Mesenchymal stem cell (in vitro differentiated cells and primary cell): ENCODE measurements around the gene R3HCC1L.
A peak's percentile ranks its signal among the peaks of the same experiment; 100 is the strongest.

ENCODE experiments used
- DNase-seq: peaks from one replicate; pipeline ENCODE4 v3.0.0-alpha.2; 2013
- H2AFZ ChIP-seq: one replicate; pipeline ENCODE4 v1.6.1; 2013; ENCODE audit warnings: low read depth, mild to moderate bottlenecking, control low read depth, inconsistent platforms, low read length, moderate library complexity
- H2AK5ac ChIP-seq: 2 replicates; pipeline ENCODE4 v1.6.1; 2013; ENCODE audit warnings: low read length, moderate library complexity, mild to moderate bottlenecking, inconsistent platforms; ENCODE audit not compliant: severe bottlenecking
- H2BK120ac ChIP-seq: one replicate; pipeline ENCODE4 v1.6.1; 2013; ENCODE audit warnings: low read depth, mild to moderate bottlenecking, inconsistent platforms, low read length, moderate library complexity
- H2BK12ac ChIP-seq, 2 experiments: one replicate each; pipeline ENCODE4 v1.6.1; 2013; ENCODE audit warnings: inconsistent platforms in 2 of 2, low read length in 2 of 2, mild to moderate bottlenecking in 2 of 2, moderate library complexity in 2 of 2, control low read depth in 1 of 2
- H2BK15ac ChIP-seq: one replicate; pipeline ENCODE4 v1.6.1; 2013; ENCODE audit warnings: mild to moderate bottlenecking, low read depth, inconsistent platforms; ENCODE audit not compliant: poor library complexity, severe bottlenecking
- H2BK5ac ChIP-seq: 2 replicates; pipeline ENCODE4 v1.6.1; 2013; ENCODE audit warnings: low read depth, mild to moderate bottlenecking, low read length, control low read depth, inconsistent platforms; ENCODE audit not compliant: poor library complexity, severe bottlenecking
- H3K14ac ChIP-seq, 2 experiments: one replicate each; pipeline ENCODE4 v1.6.1; 2013; ENCODE audit warnings: inconsistent platforms in 2 of 2, low read length in 2 of 2, control low read depth in 1 of 2, mild to moderate bottlenecking in 1 of 2, moderate library complexity in 1 of 2
- H3K18ac ChIP-seq, 2 experiments: one replicate each; pipeline ENCODE4 v1.6.1; 2013; ENCODE audit warnings: inconsistent platforms in 2 of 2, low read length in 2 of 2, control low read depth in 1 of 2, low read depth in 1 of 2, mild to moderate bottlenecking in 1 of 2
- H3K23ac ChIP-seq, 2 experiments: one replicate each; pipeline ENCODE4 v1.6.1; 2013; ENCODE audit warnings: inconsistent platforms in 2 of 2, low read length in 2 of 2, mild to moderate bottlenecking in 2 of 2, moderate library complexity in 2 of 2, control low read depth in 1 of 2
- H3K27ac ChIP-seq: 2 replicates; pipeline ENCODE4 v1.5.1; 2013; ENCODE audit warnings: mild to moderate bottlenecking, moderate library complexity, low read length, control low read depth, inconsistent platforms; ENCODE audit not compliant: poor library complexity, severe bottlenecking
- H3K27me3 ChIP-seq, 2 experiments: 2 replicates each; pipeline versions ENCODE4 v1.6.1 to v1.7.0; 2013; ENCODE audit warnings: low read length in 2 of 2, mild to moderate bottlenecking in 2 of 2, moderate library complexity in 2 of 2, control low read depth in 1 of 2, inconsistent platforms in 1 of 2; ENCODE audit not compliant: control insufficient read depth in 1 of 2, insufficient read depth in 1 of 2
- H3K36me3 ChIP-seq, 2 experiments: 2 replicates each; pipeline versions ENCODE4 v1.6.1 to v1.7.0; 2013; ENCODE audit warnings: low read length in 2 of 2, control low read depth in 1 of 2, inconsistent platforms in 1 of 2, low read depth in 1 of 2, mild to moderate bottlenecking in 1 of 2; ENCODE audit not compliant: insufficient read depth in 2 of 2, control insufficient read depth in 1 of 2
- H3K4ac ChIP-seq, 2 experiments: one replicate each; pipeline ENCODE4 v1.6.1; 2013; ENCODE audit warnings: inconsistent platforms in 2 of 2, low read length in 2 of 2, mild to moderate bottlenecking in 2 of 2, moderate library complexity in 2 of 2, control low read depth in 1 of 2, low read depth in 1 of 2
- H3K4me1 ChIP-seq: 2 replicates; pipeline ENCODE4 v1.6.1; 2013; ENCODE audit warnings: low read depth, low read length, control low read depth; ENCODE audit not compliant: control insufficient read depth, insufficient read depth
- H3K4me2 ChIP-seq: 2 replicates; pipeline ENCODE4 v1.6.1; 2013; ENCODE audit warnings: low read length, mild to moderate bottlenecking, inconsistent platforms; ENCODE audit not compliant: poor library complexity, severe bottlenecking
- H3K4me3 ChIP-seq, 2 experiments: 2 replicates each; pipeline versions ENCODE4 v1.5.1 to v1.7.0; 2013; ENCODE audit warnings: low read length in 2 of 2, mild to moderate bottlenecking in 2 of 2, control low read depth in 1 of 2, low read depth in 1 of 2; ENCODE audit not compliant: insufficient read depth in 1 of 2
- H3K79me1 ChIP-seq: replicated peaks from 2 replicates; pipeline ENCODE4 v1.6.1; 2013; ENCODE audit warnings: mild to moderate bottlenecking, control low read depth, low read length, inconsistent platforms; ENCODE audit not compliant: poor library complexity, severe bottlenecking
- H3K9ac ChIP-seq: 2 replicates; pipeline ENCODE4 v1.7.0; 2013; ENCODE audit warnings: mild to moderate bottlenecking, low read length, moderate library complexity
- H3K9me3 ChIP-seq: 2 replicates; pipeline ENCODE4 v1.7.0; 2013; ENCODE audit warnings: mild to moderate bottlenecking, low read length; ENCODE audit not compliant: control insufficient read depth
- H4K8ac ChIP-seq: one replicate; pipeline ENCODE4 v1.6.1; 2013; ENCODE audit warnings: inconsistent platforms, mild to moderate bottlenecking, low read length, moderate library complexity
- H4K91ac ChIP-seq: one replicate; pipeline ENCODE4 v1.6.1; 2013; ENCODE audit warnings: mild to moderate bottlenecking, low read length, inconsistent platforms
- WGBS: methylation state at CpG from one replicate; pipeline ENCODE4 v1.1.7; 2013; ENCODE audit warnings: mixed read lengths; 5-methylcytosine and 5-hydroxymethylcytosine counted together

Gene R3HCC1L

GRCh38 chr10:98242823-98243222, 108.4 kb downstream of the R3HCC1L start:
- Histone ChIP-seq H2BK120ac (no peak overlapping the region), H3K23ac (no peak overlapping the region), H3K4me3 (no peak overlapping the region), H3K4ac (no peak overlapping the region), H2BK15ac (no peak overlapping the region), H3K4me2 (no peak overlapping the region), H2BK5ac (no peak overlapping the region), H4K8ac (no peak overlapping the region), H3K18ac (no peak overlapping the region), H3K27me3 (no peaks in the 10 kb centered on the region), H3K9ac (no peak overlapping the region), H2AK5ac (no peak overlapping the region), H2BK12ac (no peak overlapping the region), H3K9me3 (no peaks in the 10 kb centered on the region), H3K27ac (no peak overlapping the region), H3K4me1 (peaks cover 5% of the 10 kb centered on the region), H4K91ac (no peak overlapping the region), H3K14ac (no peak overlapping the region), H3K36me3 (peaks cover 16 to 69% of the 10 kb centered on the region in 2 experiments), H3K79me1 (peaks cover 2% of the 10 kb centered on the region), H2AFZ (no peak overlapping the region)
- DNase-seq, result peak; percentile 59
- 100% methylated on average over 1 of the region's 1 CpG for WGBS

GRCh38 chr10:98244141-98244540, 109.7 kb downstream of the R3HCC1L start:
- Histone ChIP-seq H3K23ac (no peak overlapping the region), H3K4me2 (no peak overlapping the region), H2AK5ac (no peak overlapping the region), H2BK12ac (no peak overlapping the region), H2BK15ac (peak overlapping the region; percentile 30), H3K27me3 (no peaks in the 10 kb centered on the region), H3K14ac (no peak overlapping the region), H3K9ac (no peak overlapping the region), H3K36me3 (peaks cover 25 to 69% of the 10 kb centered on the region in 2 experiments), H2BK5ac (no peak overlapping the region), H3K4me1 (peaks cover 5% of the 10 kb centered on the region), H3K9me3 (no peaks in the 10 kb centered on the region), H2BK120ac (no peak overlapping the region), H3K79me1 (peaks cover 6% of the 10 kb centered on the region), H4K91ac (no peak overlapping the region), H3K4me3 (no peak overlapping the region), H2AFZ (no peak overlapping the region), H4K8ac (no peak overlapping the region), H3K27ac (no peak overlapping the region), H3K18ac (no peak overlapping the region), H3K4ac (no peak overlapping the region)
- DNase-seq, result no peak
- 98% methylated on average over 5 of the region's 5 CpGs for WGBS

GRCh38 chr10:98244586-98244985, 110.1 kb downstream of the R3HCC1L start:
- Histone ChIP-seq H2BK5ac (no peak overlapping the region), H4K8ac (no peak overlapping the region), H3K4me2 (no peak overlapping the region), H2BK15ac (no peak overlapping the region), H2AFZ (no peak overlapping the region), H2BK12ac (no peak overlapping the region), H3K14ac (no peak overlapping the region), H3K23ac (no peak overlapping the region), H3K36me3 (peaks cover 25 to 70% of the 10 kb centered on the region in 2 experiments), H3K27ac (no peak overlapping the region), H3K4ac (no peak overlapping the region), H4K91ac (no peak overlapping the region), H3K27me3 (no peaks in the 10 kb centered on the region), H3K9ac (no peak overlapping the region), H2BK120ac (no peak overlapping the region), H3K9me3 (no peaks in the 10 kb centered on the region), H3K4me1 (peaks cover 5% of the 10 kb centered on the region), H3K79me1 (peaks cover 8% of the 10 kb centered on the region), H2AK5ac (no peak overlapping the region), H3K4me3 (no peak overlapping the region), H3K18ac (no peak overlapping the region)
- WGBS, result 100% methylated on average over 2 of the region's 2 CpGs
- DNase-seq, result no peak

- DNase-seq, result peak; percentile 83
- peaks cover 5% of the 10 kb centered on the region for H3K4me1 ChIP-seq
- peak overlapping the region; percentile 61 to 84 for H3K18ac ChIP-seq
- peaks cover 32 to 89% of the 10 kb centered on the region in 2 experiments for H3K36me3 ChIP-seq
- no peak overlapping the region for H2BK5ac ChIP-seq
- H2BK120ac ChIP-seq, result peak overlapping the region; percentile 73
- peak overlapping the region; percentile 16 for H2AFZ ChIP-seq
- peak overlapping the region in 1 of 2 experiments; percentile 6 for H3K4ac ChIP-seq
- H3K9ac ChIP-seq, result peak overlapping the region; percentile 27
- H3K4me2 ChIP-seq, result no peak overlapping the region
- no peak overlapping the region for H3K14ac ChIP-seq
- H2BK15ac ChIP-seq, result no peak overlapping the region
- H3K4me3 ChIP-seq, result no peak overlapping the region
- no peak overlapping the region for H3K23ac ChIP-seq
- H2AK5ac ChIP-seq, result peak overlapping the region; percentile 73
- peaks cover 7% of the 10 kb centered on the region for H3K79me1 ChIP-seq
- H3K9me3 ChIP-seq, result no peaks in the 10 kb centered on the region
- H2BK12ac ChIP-seq, result peak overlapping the region in 1 of 2 experiments; percentile 27
- H3K27me3 ChIP-seq, result no peaks in the 10 kb centered on the region
- peak overlapping the region; percentile 66 for H4K8ac ChIP-seq
- H3K27ac ChIP-seq, result peak overlapping the region; percentile 61
- peak overlapping the region; percentile 52 for H4K91ac ChIP-seq
- 11% methylated on average over 5 of the region's 6 CpGs for WGBS
These were observed 112.7 kb downstream of the R3HCC1L start for GRCh38 chr10:98246911-98247805.
